Endodermal cell (in vitro differentiated cells): ENCODE data around the gene CCDC6. TPM values are rescaled to one million over a fixed set of nuclear protein-coding genes. Genes with fewer than 3 reads are reported as not detected.

ENCODE experiments used
- DNase-seq: peaks from one replicate; pipeline ENCODE4 v3.0.0-alpha.2; 2017
- H3K27ac ChIP-seq: 2 replicates; pipeline ENCODE4 v1.5.1; 2013; ENCODE audit warnings: mild to moderate bottlenecking, low read depth, low read length, moderate library complexity
- H3K27me3 ChIP-seq: 2 replicates; pipeline ENCODE4 v1.6.1; 2013; ENCODE audit warnings: mild to moderate bottlenecking, low read length, moderate library complexity; ENCODE audit not compliant: insufficient read depth, control insufficient read depth, poor library complexity, severe bottlenecking
- H3K36me3 ChIP-seq: 2 replicates; pipeline ENCODE4 v1.7.0; 2013; ENCODE audit warnings: mild to moderate bottlenecking, low read length, moderate library complexity; ENCODE audit not compliant: control insufficient read depth, insufficient read depth
- H3K4me1 ChIP-seq: one replicate; pipeline ENCODE4 v1.7.0; 2013; ENCODE audit warnings: low read length; ENCODE audit not compliant: control insufficient read depth, insufficient read depth
- H3K4me3 ChIP-seq: 2 replicates; pipeline ENCODE4 v1.5.1; 2013; ENCODE audit warnings: mild to moderate bottlenecking, low read length, moderate library complexity
- H3K9ac ChIP-seq: 2 replicates; pipeline ENCODE4 v1.6.1; 2013; ENCODE audit warnings: mild to moderate bottlenecking, low read length, moderate library complexity; ENCODE audit not compliant: poor library complexity, severe bottlenecking; ENCODE audit errors: extremely low read depth
- H3K9me3 ChIP-seq: 2 replicates; pipeline ENCODE4 v1.6.1; 2013; ENCODE audit warnings: mild to moderate bottlenecking, low read length, moderate library complexity; ENCODE audit not compliant: control insufficient read depth
- H3K27ac Mint-ChIP-seq: 2 replicates; pipeline ENCODE4 v1.8.0; 2020; ENCODE audit warnings: mixed read lengths
- H3K27me3 Mint-ChIP-seq: 2 replicates; pipeline ENCODE4 v1.8.0; 2021; ENCODE audit warnings: mild to moderate bottlenecking, mixed read lengths; ENCODE audit not compliant: insufficient read depth
- H3K36me3 Mint-ChIP-seq: 2 replicates; pipeline ENCODE4 v1.8.0; 2020; ENCODE audit warnings: low read depth, mixed read lengths
- H3K4me1 Mint-ChIP-seq: 2 replicates; pipeline ENCODE4 v1.8.0; 2020; ENCODE audit warnings: mixed read lengths
- H3K4me3 Mint-ChIP-seq: 2 replicates; pipeline ENCODE4 v1.8.0; 2020; ENCODE audit warnings: mild to moderate bottlenecking, moderate library complexity, mixed read lengths
- H3K9me3 Mint-ChIP-seq: 2 replicates; pipeline ENCODE4 v1.8.0; 2020; ENCODE audit warnings: mild to moderate bottlenecking, mixed read lengths
- CTCF ChIP-seq: fragments of 200-600 bp; sonication (generic); conservative IDR thresholded peaks from 2 replicates; pipeline ENCODE4 v1.5.0; 2021; ENCODE audit warnings: antibody characterized with exemption, mild to moderate bottlenecking
- WGBS, 2 experiments: methylation state at CpG; one replicate each; pipeline versions ENCODE4 v1.1.5 to v1.1.7; 2013; ENCODE audit warnings: missing lambda C conversion rate in 2 of 2, mixed read lengths in 1 of 2; ENCODE audit not compliant: insufficient coverage in 1 of 2, insufficient read length in 1 of 2; 5-methylcytosine and 5-hydroxymethylcytosine counted together
- total RNA-seq, 2 donors: library from RNA; stranded (reverse); fragmentation: NEBNext Ultra II Directional in 1 of 2; extraction: Animal tissue kit (Norgen Biotek cat#: 25700) in 1 of 2; gene quantifications; 2 replicates in 1 of 2; 3 replicates in 1 of 2; pipeline ENCODE4 v1.2.1, GENCODE V29; 2021

The CCDC6 gene
- total RNA-seq, 2 donors from 2014 or later, result 29.3 to 30.4 TPM

- H3K9ac ChIP-seq, result no peak overlapping the region
- Mint-ChIP-seq H3K9me3 (no peaks in the 10 kb centered on the region), H3K4me1 (peaks cover 28% of the 10 kb centered on the region), H3K36me3 (peaks cover 12% of the 10 kb centered on the region), H3K27me3 (no peaks in the 10 kb centered on the region), H3K27ac (no peak overlapping the region), H3K4me3 (no peak overlapping the region)
- no peak overlapping the region for H3K4me3 ChIP-seq
- no peaks in the 10 kb centered on the region for H3K27me3 ChIP-seq
- 80 to 90% methylated on average over 2 to 5 of the region's 5 CpGs for WGBS, 2 experiments
- H3K36me3 ChIP-seq, result no peaks in the 10 kb centered on the region
- H3K27ac ChIP-seq, result no peak overlapping the region
- no peak for DNase-seq
- no peak for TF ChIP-seq CTCF
- H3K4me1 ChIP-seq, result no peaks in the 10 kb centered on the region
- H3K9me3 ChIP-seq, result peaks cover 5% of the 10 kb centered on the region
Observed at GRCh38 chr10:59864141-59864962, 42.0 kb downstream of the CCDC6 start.

GRCh38 chr10:59859570-59859969 is 46.8 kb downstream of the CCDC6 start:
- Histone ChIP-seq H3K36me3 (no peaks in the 10 kb centered on the region), H3K9ac (no peak overlapping the region), H3K27me3 (no peaks in the 10 kb centered on the region), H3K4me1 (no peaks in the 10 kb centered on the region), H3K9me3 (peaks cover 5% of the 10 kb centered on the region), H3K27ac (no peak overlapping the region), H3K4me3 (no peak overlapping the region)
- DNase-seq, result no peak
- peaks cover 12% of the 10 kb centered on the region for H3K36me3 Mint-ChIP-seq
- peaks cover 29% of the 10 kb centered on the region for H3K4me1 Mint-ChIP-seq
- 80 to 94% methylated on average over 1 to 6 of the region's 6 CpGs for WGBS, 2 experiments
- H3K9me3 Mint-ChIP-seq, result no peaks in the 10 kb centered on the region
- H3K4me3 Mint-ChIP-seq, result no peak overlapping the region
- H3K27ac Mint-ChIP-seq, result no peak overlapping the region
- TF ChIP-seq CTCF, result no peak
- no peaks in the 10 kb centered on the region for H3K27me3 Mint-ChIP-seq

GRCh38 chr10:59857921-59858320 is 48.4 kb downstream of the CCDC6 start:
- Mint-ChIP-seq H3K27me3 (no peaks in the 10 kb centered on the region), H3K9me3 (no peaks in the 10 kb centered on the region), H3K4me1 (peaks cover 23% of the 10 kb centered on the region), H3K4me3 (no peak overlapping the region), H3K27ac (no peak overlapping the region), H3K36me3 (peaks cover 12% of the 10 kb centered on the region)
- Histone ChIP-seq H3K27ac (no peak overlapping the region), H3K4me3 (no peak overlapping the region), H3K4me1 (no peaks in the 10 kb centered on the region), H3K27me3 (no peaks in the 10 kb centered on the region), H3K9ac (no peak overlapping the region), H3K36me3 (no peaks in the 10 kb centered on the region), H3K9me3 (peaks cover 5% of the 10 kb centered on the region)
- no peak for DNase-seq
- WGBS, 2 experiments, result 94% methylated on average over 3 of the region's 3 CpGs; no CpG with 5 or more reads in 1 of the 2 experiments
- no peak for TF ChIP-seq CTCF
